GM12873 (cell line): Measurements from ENCODE around the gene LECT2.

Experiments
- CTCF ChIP-seq: IDR thresholded peaks from 2 replicates; pipeline ENCODE4 v1.5.1; 2012; ENCODE audit warnings: low read depth, mild to moderate bottlenecking, moderate library complexity, low read length, control low read depth; ENCODE audit not compliant: insufficient read depth; ENCODE audit errors: missing control alignments

LECT2 gene

GRCh38 chr5:135954899-135955298 is at the start of gene LECT2:
Gene LECT2 (minus strand): TSS chr5:135954983. CDS start chr5:135954833, 150 bp downstream.
- TF ChIP-seq CTCF, result no peak

- no peak for TF ChIP-seq CTCF
These were observed 49.7 kb upstream of the LECT2 start for GRCh38 chr5:136004436-136004835.

- TF ChIP-seq CTCF, result no peak
These were observed 46.7 kb upstream of the LECT2 start for GRCh38 chr5:136001466-136001981.

GRCh38 chr5:136000932-136001331 is 46.1 kb upstream of the LECT2 start:
- TF ChIP-seq CTCF, result no peak

- no peak for TF ChIP-seq CTCF
These were observed 45.4 kb upstream of the LECT2 start for GRCh38 chr5:136000147-136000546.

GRCh38 chr5:135999406-136000139 is 44.8 kb upstream of the LECT2 start:
- no peak for TF ChIP-seq CTCF

- no peak for TF ChIP-seq CTCF
These were observed 44.1 kb upstream of the LECT2 start for GRCh38 chr5:135998889-135999288.
